CD4-positive, alpha-beta T cell treated with Interferon alpha-2 for 1 hour (primary cell): ENCODE data around the gene CFL1.

Experiments used
- DNase-seq, 2 donors: peaks; one replicate each; pipeline ENCODE4 v3.0.0-alpha.2; 2020 to 2022

The CFL1 gene

DNA sequence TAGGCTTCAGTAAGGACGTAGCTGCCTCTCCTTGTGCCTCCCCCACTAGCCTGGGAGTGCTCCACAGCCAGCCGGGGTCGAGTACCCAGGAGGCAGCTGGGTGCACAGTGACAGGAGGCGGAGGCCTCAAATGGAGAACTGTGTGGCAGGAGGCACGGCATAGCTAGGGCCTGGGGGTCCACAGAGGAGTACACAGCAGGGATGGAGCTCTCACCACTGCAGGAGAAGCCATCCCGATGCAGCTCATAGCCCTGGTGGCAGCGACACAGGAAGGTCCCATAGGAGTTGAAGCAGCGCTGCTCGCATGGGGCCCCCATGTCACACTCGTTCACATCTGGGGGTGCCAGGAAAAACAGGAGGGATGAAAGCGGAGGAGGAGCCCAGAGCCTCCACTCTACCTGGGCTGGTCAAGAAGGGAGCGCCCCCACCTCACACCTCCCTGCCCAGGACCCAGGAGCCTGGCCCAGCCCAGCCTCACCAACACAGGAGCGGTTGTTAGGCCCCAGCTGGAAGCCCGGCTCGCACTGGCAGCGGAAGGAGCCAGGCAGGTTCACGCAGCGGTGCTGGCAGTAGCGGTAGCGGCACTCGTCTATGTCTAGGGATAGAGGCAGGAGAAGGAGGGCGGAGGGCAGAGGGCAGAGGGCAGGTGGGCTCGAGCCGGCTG, 11.8 kb upstream of the CFL1 start:
- DNase-seq: no peak

DNA sequence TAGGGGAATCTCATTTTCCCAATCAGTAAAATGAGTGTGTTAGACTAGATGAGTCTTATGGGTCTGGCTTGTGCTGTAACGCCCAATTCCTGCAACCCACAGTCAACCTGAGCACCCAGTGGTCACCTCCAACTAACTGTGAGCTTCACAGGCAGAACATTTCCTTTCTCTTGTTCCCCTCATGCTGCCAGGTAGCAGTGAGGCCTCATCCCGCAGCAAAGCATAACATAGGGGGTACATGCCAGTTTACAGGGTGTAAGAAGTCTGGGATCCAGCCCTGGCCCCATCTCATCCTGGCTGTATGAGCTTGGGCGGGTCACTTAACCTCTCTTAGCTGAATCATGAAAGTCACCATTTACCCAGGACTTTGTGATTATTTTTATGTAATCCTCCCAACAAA, 10.9 kb upstream of the CFL1 start:
- no peak for DNase-seq

DNA sequence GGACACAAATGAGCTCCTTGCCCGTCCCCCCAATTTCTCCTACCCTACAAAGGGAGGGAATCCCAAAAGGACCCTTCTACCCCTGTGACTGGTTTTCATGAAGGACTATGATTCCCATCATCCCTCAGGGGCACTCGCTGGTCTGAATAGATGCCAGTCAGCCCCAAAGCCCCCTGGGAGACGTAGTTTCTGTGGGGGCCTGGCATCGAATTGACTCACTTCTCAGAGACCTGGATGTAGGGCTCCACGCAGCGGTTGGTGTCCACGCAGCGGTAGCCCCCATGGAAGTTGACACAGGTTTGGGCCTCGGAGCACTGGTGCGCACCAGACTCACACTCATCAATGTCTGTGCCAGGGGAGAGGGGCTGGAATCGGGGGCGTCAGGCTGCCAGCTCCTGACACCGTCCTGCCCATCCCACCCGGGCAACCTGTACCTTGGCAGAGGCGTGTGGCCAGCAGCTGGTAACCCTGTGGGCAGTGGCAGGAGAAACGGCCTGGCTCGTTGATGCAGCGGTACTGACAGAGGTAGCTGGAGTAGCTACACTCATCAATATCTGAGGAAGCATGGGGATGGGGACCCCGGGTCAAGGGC, 10.2 kb upstream of the CFL1 start:
- peak in 1 of 2 donors; percentile 51 for DNase-seq

DNA sequence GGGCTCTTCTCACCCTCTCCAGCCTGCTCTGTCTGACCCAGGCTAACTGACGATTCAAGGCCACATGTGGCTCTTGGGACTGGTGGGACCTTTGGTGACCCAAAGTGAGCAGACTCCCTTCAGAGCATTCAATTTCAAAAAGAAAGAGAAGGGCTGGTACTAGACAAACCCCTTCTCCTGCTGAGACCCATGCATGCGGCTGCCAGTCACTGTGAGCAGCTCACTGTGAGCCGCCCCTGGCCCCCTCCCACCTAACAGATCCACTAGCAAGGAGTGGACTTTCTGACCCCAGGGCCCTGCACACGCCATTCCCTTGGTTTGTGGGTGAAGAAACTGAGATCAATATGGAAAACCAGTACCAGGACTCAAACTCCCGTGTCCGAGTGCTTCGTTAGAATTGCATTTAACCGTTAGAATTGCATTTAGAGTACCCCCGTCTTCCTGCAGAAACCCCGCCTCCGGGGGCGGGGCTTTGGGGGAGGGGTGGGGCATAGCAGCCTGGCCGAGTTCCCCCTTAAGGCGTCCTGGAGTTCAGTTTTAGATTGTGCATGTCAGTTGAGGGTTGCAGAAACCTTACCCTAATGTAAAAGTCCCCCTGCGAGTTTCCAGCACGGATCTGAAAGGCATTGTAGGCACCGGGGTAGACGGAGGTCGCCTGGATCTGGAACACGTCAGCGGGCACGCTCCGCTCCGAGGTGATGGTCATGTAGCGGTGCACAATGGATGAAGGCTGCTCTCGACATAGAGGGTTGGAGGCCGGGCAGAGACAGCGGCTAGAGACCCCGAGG, 9.5 kb upstream of the CFL1 start:
- DNase-seq: no peak

DNA sequence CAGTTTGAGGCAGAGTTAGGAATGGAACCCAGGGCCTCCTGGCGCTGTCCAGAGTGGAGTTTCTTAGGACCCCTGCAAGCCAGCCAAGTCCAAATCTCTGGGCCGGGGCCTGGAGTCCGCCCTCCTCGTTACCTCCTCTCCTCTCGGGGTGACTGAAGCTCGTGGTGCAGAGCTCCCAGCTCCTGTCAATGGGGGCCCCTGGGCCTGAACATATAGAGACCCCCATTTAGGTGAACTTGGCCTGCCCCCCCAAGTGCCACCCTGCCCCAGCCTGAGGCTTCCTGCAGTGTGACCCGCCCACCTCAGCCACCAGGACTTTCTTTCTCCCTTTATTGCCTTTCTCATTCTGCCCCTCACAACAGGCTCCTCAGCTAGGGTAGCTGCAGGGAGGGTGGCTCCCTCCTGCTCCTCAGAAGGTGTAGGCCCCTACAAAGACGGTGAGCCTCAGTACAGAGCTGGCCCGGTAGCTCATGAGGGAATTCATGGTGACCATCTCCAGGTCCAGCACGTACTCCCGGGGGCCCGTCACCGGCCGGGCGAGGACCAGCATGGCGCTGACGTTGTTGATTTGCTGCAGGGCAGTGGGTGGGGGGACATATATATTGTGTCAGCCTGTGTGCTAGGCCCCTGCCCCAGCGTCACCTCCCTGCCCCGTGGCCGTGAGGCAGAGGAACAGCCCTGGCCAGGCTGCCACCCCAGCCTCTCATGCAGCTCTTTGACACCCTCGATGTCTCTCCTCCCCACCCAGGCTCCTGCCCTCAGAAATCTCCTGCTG, 8.7 kb upstream of the CFL1 start:
- DNase-seq: no peak

DNA sequence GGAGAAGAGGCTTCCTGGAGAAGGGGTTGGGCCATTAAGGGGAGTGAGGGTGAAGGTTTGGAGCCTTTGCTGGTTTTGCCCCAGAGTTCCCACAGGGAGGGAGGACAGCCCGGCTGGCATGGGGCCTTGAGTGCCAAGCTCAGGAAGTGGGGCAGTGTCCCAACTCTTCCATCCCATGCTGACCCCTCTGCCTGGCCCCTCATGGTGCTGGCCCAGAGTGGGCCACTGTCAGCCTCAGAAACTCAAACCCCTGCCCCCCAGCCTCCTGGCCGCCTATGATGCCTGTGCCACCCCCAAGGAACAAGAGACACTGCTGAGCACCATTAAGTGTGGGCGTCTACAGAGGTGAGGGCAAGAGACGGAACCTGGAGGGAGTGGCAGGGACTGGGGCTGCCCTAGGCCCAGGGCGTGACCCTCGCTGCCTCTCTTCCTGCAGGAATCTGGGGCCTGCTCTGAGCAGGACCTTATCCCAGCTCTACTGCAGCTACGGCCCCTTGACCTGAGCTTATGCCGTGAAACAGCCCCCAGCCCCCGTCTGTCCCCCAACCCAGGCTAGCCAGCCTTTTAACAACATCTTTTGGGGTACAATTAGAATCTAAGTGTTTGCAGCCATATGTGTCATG, 7.7 kb upstream of the CFL1 start:
- no peak for DNase-seq

DNA sequence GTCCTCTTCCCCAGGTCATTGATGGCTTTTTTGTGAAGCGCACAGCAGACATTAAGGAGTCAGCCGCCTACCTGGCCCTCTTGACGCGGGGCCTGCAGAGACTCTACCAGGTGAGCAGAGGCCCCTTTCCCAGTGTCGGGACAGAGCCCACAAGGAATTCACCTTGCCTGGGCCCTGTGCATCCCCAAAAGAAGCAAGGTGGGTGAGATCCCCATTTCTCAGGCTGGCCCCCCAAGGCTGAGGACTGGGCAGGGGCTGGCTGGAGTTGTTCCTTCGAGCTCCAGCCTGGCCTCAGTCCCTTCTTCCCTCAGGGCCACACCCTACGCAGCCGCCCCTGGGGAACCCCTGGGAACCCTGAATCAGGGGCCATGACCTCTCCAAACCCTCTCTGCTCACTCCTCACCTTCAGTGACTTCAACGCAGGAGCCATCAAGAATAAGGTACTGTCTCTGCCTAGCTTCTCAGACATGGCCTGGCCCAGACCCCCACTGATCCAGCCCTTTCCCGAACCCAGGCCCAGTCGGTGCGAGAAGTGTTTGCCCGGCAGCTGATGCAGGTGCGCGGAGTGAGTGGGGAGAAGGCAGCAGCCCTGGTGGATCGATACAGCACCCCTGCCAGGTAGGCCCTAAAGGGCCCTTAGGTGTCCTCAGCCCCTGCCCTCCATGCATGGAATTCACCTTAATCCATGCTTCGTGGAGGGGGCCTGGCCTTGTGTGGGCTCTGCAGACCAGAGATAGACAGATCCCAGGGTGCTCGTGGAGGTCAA, 6.9 kb upstream of the CFL1 start:
- DNase-seq: no peak

DNA sequence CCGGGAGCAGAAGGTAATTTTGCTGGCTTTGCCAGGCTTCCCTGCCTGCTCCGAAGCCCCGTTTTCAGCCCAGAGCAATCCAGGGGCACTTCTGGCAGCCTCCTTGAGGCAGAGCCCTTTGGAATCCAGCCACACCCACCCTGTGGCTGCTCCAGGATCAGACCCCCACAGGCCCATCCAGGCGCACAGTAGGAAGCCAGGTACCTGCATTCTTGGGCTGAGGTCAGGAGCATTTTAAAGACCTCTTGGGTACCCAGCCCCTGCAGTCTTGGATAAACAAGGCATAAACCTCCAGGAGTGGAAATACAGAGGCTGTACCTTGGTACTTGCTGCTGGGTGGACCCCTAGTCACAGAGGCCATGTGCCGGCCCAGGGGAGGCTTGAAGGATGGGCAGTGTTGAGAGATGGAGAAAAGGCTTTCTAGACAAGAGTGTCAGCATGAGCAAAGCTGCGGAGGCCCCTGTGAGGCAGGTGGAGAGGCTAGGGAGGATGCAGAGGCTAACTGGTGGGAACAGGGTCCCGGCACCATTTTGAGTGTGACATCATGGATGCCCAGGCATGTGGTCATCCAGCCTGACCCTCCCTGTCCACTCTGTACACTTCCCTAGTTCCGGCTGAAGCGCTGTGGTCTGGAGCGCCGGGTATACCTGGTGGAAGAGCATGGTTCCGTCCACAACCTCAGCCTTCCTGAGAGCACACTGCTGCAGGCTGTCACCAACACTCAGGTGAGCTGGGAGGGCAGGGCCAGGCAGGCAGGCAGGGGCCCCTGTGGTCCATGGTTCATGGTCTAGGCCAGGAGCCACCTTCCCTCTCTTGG, 6.1 kb upstream of the CFL1 start:
- DNase-seq: no peak

DNA sequence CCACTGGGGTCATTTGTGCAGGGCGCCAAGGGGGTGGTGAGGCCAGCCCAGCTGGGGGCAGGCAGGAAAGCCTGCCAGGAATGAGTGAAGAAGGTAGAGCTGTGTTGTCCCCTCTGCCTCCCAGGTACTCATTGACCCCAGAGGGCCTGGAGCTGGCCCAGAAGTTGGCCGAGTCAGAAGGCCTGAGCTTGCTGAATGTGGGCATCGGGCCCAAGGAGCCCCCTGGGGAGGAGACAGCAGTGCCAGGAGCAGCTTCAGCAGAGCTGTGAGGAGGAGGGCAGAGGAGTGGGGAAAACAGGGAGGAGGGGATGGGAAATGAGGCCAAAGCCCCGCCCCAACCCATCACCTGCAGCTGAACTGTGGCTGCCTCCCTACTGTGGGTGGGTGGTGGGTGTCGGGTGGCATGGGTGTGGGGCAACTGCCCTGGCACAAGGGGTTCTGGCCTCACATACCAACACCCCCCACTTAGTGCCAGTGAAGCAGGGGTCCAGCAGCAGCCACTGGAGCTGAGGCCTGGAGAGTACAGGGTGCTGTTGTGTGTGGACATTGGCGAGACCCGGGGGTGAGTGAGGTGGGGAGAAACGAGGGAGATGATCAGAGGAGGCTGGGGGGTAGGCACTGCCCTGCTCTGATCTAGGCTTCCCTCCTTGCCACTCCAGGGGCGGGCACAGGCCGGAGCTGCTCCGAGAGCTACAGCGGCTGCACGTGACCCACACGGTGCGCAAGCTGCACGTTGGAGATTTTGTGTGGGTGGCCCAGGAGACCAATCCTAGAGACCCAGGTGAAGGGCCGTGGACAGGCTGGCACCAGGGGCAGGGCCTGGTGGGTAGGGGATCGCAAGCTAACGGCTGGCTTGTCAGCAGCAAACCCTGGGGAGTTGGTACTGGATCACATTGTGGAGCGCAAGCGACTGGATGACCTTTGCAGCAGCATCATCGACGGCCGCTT, 5.2 kb upstream of the CFL1 start:
- DNase-seq: no peak

DNA sequence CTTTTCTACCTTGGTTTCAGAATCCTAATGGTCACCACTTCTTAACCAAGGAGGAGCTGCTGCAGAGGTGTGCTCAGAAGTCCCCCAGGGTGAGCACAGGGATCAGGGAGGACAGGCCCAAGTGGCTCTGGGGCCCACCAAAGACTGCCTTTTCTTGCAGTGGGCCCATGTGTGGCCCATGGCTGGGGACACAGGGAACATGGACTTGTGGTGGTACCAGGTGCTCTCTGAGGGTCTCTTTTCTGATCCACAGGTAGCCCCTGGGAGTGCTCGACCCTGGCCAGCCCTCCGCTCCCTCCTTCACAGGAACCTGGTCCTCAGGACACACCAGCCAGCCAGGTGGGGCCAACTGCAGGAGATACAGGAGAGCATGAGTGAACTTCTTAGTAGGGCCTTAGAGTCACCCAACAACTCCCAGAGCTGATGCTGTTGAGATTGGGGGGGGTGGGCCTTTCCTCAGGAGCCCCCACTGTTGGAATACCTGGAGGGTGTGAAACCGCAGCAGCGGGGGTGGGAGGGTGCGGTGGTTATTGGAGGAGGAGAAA, 4.3 kb upstream of the CFL1 start:
- DNase-seq: no peak

DNA sequence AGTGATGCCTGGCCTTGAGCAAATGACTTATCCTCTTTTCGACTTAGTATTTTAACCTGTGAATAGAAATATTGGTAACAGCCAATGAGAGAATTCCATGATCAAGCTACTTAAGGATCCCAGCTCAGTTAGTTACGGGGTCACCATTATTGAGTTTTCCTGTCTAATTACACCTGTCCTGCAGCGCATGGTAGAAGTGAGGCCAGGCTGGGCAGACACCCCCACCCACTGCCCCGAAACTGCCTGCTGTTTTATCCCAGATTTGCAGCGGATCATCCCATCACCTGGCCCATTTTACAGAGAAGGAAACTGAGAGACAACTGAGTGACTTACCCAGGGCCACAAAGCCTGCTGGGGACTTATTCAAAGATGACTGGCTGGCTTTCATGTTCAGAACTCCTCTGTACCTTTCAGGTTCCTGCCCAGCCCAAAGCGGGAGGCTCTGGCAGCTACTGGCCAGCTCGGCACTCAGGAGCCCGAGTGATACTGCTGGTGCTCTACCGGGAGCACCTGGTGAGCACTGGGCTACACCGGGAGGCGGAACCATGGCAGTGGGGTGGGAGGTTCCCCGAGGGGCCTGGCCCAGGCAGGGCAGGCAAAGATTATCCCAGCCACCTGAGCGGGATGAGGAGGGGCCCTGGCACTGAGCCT, 3.7 kb upstream of the CFL1 start:
- DNase-seq: no peak

DNA sequence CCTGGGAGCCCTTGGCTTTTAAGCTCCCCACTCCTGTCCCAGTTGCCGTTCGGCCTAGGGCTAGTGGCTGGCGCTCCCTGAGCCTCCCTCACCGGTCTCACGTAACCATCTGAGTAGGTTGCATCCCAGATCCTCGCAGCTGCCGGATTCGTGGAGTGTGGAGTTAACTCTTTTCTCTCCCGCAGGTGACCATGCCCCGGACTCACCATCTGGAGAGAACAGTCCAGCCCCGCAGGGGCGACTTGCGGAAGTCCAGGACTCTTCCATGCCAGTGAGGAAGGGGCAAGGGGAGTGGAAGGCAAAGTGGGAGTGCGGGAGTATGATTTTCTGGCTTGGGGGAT, 3.2 kb upstream of the CFL1 start:
- DNase-seq: no peak

DNA sequence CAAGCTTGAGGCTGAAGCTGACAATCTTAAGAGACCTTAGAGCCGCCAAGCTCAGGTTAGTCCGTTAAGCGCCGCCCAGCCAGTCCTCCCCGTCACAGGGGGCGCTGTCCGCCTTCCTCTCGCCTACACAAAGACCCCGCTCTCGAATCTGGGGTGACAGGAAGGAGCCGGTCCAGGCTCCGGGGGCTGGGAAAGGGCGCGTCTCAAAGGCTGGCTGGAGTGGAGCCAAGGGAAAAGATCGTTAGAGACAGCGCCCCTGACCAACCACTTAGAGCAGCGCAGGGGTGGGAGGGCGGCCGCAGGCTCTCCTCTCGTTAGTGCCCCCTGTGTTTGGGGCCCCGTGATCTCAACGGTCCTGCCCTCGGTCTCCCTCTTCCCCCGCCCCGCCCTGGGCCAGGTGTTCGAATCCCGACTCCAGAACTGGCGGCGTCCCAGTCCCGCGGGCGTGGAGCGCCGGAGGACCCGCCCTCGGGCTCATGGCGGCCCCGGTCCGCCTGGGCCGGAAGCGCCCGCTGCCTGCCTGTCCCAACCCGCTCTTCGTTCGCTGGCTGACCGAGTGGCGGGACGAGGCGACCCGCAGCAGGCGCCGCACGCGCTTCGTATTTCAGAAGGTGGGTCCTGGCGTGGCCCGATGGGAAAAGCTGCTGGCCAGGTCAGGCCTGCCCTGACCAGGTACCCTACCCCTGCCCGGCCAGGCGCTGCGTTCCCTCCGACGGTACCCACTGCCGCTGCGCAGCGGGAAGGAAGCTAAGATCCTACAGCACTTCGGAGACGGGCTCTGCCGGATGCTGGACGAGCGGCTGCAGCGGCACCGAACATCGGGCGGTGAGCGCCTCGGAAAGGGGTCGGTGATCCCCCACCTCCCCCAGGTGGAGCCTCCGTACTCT, 2.5 kb upstream of the CFL1 start, which contains the start of gene MUS81:
Gene MUS81, plus strand, starts transcription at position 156 of the 887 bp plus-strand sequence. Its CDS starts 321 bp downstream, at position 477.
- DNase-seq: peak; percentile 94 to 97

DNA sequence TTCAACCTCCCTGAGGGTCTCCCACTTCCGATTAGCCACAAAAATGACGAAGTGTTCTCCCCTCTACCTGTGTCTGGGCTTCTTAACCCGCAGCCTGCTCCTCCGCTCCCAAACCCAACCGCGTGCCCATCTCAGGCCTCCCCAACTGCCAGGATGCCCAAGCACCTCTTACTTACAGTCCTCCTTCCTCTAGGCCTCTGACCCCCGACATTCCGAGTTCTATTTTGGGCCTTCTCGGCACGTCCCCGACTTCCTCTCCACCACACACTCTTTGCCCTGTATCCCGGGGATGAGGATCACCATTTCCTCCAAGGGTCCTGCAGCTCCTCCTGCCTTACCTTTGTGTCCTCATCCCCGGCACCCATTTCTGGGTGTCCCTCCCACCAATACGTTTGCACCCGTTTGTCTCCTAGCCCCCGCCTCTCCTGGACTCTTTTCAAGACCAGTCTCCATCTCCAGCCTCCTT, 1.9 kb upstream of the CFL1 start:
- DNase-seq: no peak

DNA sequence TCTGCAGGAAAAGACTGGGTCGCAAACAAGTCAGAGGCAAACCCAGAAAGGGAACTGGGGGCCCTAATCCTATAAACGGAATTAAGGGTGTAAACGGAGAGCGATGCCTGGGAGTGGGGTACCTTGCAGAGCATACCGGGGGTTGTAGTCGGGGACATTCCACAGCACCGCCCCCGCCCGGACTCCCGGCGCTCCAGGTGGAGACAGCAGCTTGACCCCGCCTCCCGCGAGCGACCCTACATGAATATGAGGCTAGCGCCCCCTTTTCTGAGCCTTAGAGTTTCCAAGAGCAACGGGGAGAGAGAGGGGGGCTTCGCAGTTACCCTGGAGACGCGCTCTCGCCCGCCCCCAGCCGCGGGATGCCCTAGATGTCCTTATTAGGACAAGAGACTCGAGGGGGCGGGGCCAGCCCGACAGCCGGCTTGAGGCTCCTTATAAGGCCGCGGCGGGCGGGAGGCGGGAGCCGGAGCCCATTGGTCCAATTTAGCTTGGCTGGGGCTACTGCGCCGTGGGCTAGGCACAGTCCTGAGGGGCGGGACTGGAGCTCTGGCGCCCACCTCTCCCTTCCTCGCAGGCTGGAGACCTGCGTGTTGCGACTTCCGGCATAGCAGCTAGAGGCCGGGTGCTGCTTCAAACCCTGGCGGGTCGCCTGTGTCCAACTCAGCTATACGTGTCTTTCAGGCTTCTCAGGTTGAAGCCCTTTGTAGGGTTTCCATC, 1.3 kb upstream of the CFL1 start:
- peak; percentile 97 to 98 for DNase-seq

DNA sequence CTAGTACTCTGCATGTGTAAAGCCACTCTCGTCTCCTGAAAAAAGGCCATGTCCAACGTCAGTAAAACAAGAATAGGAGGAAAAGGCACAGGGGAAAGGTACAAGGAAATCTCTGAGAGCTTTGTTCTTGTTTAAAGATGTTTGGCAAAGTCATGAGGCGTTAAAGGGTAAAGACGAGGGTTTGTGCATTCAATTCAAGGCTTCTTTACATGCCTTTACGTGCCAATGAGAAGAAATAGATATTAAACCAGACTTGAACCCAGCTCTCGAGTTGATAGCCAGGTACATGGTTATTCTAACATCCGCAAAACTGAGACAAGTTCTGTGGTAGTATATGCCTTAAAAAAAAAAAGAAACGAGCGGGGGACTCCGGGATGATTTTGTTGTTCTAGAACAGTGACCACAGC, 704 bp upstream of the CFL1 start:
- peak in 1 of 2 donors; percentile 38 for DNase-seq

DNA sequence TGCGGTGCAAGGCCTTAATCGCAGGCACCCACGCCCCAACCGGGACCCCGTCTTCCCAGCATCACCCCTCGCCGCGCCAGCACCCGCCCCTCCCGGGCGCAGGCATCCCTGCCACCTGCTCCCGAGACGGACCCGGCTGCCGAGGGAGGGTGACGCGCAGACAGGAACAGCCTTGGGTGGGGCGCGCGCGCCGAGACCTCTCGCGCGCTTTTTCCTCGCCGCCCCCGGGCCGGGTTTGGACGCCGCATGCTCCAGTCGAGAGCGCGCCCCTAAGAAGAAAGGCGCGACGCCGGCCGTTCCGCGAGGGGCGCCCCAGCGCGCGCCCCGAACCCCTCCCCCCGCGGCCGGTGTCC, 504 bp downstream of the CFL1 start:
- DNase-seq: peak; percentile 37 to 67
